Right lobe of liver (tissue), 6 donors: ENCODE data around the gene SLC2A4. TPM values are rescaled to one million over a fixed set of nuclear protein-coding genes. Genes with fewer than 3 reads are reported as not detected.

Source experiments
- ATAC-seq, 4 donors: fragments of 200-7000 bp; cut with Tn5 transposase; one replicate each; pipeline ENCODE4 v1.9.1; 2020; ENCODE audit warnings: mild to moderate bottlenecking in 4 of 4, moderate library complexity in 4 of 4
- DNase-seq, 3 donors: peaks; one replicate each; pipeline ENCODE4 v3.0.0-alpha.2; 2020
- H3K27ac ChIP-seq, 3 donors: fragments of 200-600 bp; one replicate each; pipeline ENCODE4 v1.8.0; 2022
- H3K27me3 ChIP-seq, 2 donors: fragments of 200-600 bp; one replicate each; pipeline ENCODE4 v1.8.0; 2022
- H3K36me3 ChIP-seq, 4 donors: fragments of 200-600 bp; sonication (generic) in 1 of 4; one replicate each; pipeline versions ENCODE4 v1.5.1 to v1.8.0; 2017 to 2022; ENCODE audit warnings: control low read depth in 1 of 4
- H3K4me1 ChIP-seq, 4 donors: fragments of 200-600 bp; sonication (generic) in 1 of 4; one replicate each; pipeline versions ENCODE4 v1.5.1 to v1.8.0; 2017 to 2022; ENCODE audit warnings: control low read depth in 1 of 4
- H3K4me3 ChIP-seq, 3 donors: fragments of 200-600 bp; one replicate each; pipeline ENCODE4 v1.8.0; 2022
- H3K9me3 ChIP-seq, 4 donors: fragments of 200-600 bp; sonication (generic) in 1 of 4; one replicate each; pipeline versions ENCODE4 v1.5.1 to v1.8.0; 2017 to 2022; ENCODE audit warnings: control low read depth in 1 of 4
- CTCF ChIP-seq, 4 donors: fragments of 200-600 bp in 3 of 4; fragments of 450-650 bp in 1 of 4; IDR thresholded peaks; one replicate each; pipeline versions ENCODE4 v1.5.1 to v1.8.0; 2016 to 2022; ENCODE audit warnings: antibody characterized with exemption in 4 of 4, mild to moderate bottlenecking in 2 of 4
- POLR2A ChIP-seq: fragments of 450-650 bp; IDR thresholded peaks from one replicate; pipeline ENCODE4 v1.6.1; 2017; ENCODE audit warnings: antibody characterized with exemption, mild to moderate bottlenecking
- WGBS: methylation state at CpG from one replicate; pipeline ENCODE4 v1.1.6; 2018; ENCODE audit warnings: low coverage, low lambda C conversion rate; ENCODE audit not compliant: insufficient coverage; ENCODE audit errors: missing lambda C conversion rate; 5-methylcytosine and 5-hydroxymethylcytosine counted together
- intact Hi-C, 2 donors: fragments of 100-400 bp; cut with DNase I; formaldehyde crosslinking; loops; one replicate each; pipeline versions ENCODE4 v1.11.2 to v1.14.1; 2022
- total RNA-seq, 6 experiments: library from RNA; depleted of rRNA in 2 of 6; stranded (reverse); fragments of >200 nt in 2 of 6; fragmentation: NEBNext Ultra II Directional in 3 of 6; extraction: Animal tissue kit (Norgen Biotek cat#: 25700) in 3 of 6; gene quantifications; one replicate each; pipeline versions ENCODE4 v1.1.0 to v1.2.4, GENCODE V29; 2016 to 2023
- donor health status: DM: no; HTN: yes; CAD: no.
- donor health status: DM: no; HTN: no; CAD: no.
- donor health status: DM: no; HTN: no; CAD: no.
- donor health status: DM: no; HTN: yes; CAD: no.
- donor health status: DM: no; HTN: yes; CAD: no.

The SLC2A4 gene
- total RNA-seq, 6 experiments from 2014 or later, result 0.66 to 2.1 (median 1.4) TPM

GRCh38 chr17:7327501-7327900 is 46.0 kb downstream of the SLC2A4 start:
- no peaks in the 10 kb centered on the region for H3K27me3 ChIP-seq

GRCh38 chr17:7328009-7328408 is 46.5 kb downstream of the SLC2A4 start:
- Histone ChIP-seq H3K27me3 (no peaks in the 10 kb centered on the region), H3K9me3 (no peaks in the 10 kb centered on the region), H3K4me1 (peaks cover 0 to 14% (median 3%) of the 10 kb centered on the region in 4 donors), H3K27ac (no peak overlapping the region), H3K4me3 (peak overlapping the region in 1 of 3 donors; percentile 100), H3K36me3 (peaks cover 0 to 16% (median 5%) of the 10 kb centered on the region in 4 donors)
- DNase-seq (no peak), ATAC-seq (no peak)
- TF ChIP-seq POLR2A (no peak), CTCF (IDR thresholded peaks at IDR 0.05) (no peak)
- WGBS, result 100% methylated on average over 1 of the region's 1 CpG
- intact Hi-C loops, result no loop called here

More at GRCh38 chr17:7327501-7327900, 46.0 kb downstream of the SLC2A4 start:
- H3K36me3 ChIP-seq, result peaks cover 0 to 21% (median 7%) of the 10 kb centered on the region in 4 donors
- TF ChIP-seq CTCF (IDR thresholded peaks at IDR 0.05) (no peak), POLR2A (no peak)
- H3K4me1 ChIP-seq, result peaks cover 0 to 14% (median 3%) of the 10 kb centered on the region in 4 donors
- no peak for DNase-seq
- ATAC-seq, result no peak
- no peaks in the 10 kb centered on the region for H3K9me3 ChIP-seq
- no peak overlapping the region for H3K4me3 ChIP-seq
- no peak overlapping the region for H3K27ac ChIP-seq
- WGBS, result no CpG with 5 or more reads among the region's 17 CpGs
- intact Hi-C loops, result no loop called here

- TF ChIP-seq CTCF (IDR thresholded peaks at IDR 0.05) (no peak), POLR2A (no peak)
- no peak for DNase-seq
- Histone ChIP-seq H3K27ac (peak within 1 kb of the TSS; percentile 76 to 92 (median 79)), H3K36me3 (peaks cover 0 to 7% (median under 1%) of the 10 kb centered on the region in 4 donors), H3K27me3 (no peaks in the 10 kb centered on the region), H3K4me1 (peaks cover 0 to 14% (median 3%) of the 10 kb centered on the region in 4 donors), H3K9me3 (no peaks in the 10 kb centered on the region), H3K4me3 (peak within 1 kb of the TSS; percentile 98 to 100 (median 99))
- intact Hi-C loops, result no loop called here
- 0% methylated on average over 10 of the region's 50 CpGs for WGBS
- peak in 1 of 4 donors; percentile 25 for ATAC-seq
Measured at GRCh38 chr17:7328840-7329373, 47.4 kb downstream of the SLC2A4 start, which contains the start of gene NEURL4. TSS of gene NEURL4 (minus strand) at chr17:7329335. CDS start at chr17:7329312, 23 bp downstream.

GRCh38 chr17:7329374-7329996 is 48.0 kb downstream of the SLC2A4 start:
- ATAC-seq (peak; percentile 85 to 90 (median 90)), DNase-seq (peak; percentile 96 to 98 (median 98))
- Histone ChIP-seq H3K27ac (peak overlapping the region; percentile 76 to 92 (median 79)), H3K36me3 (peaks cover 0 to 2% (median 0%) of the 10 kb centered on the region in 4 donors), H3K27me3 (no peaks in the 10 kb centered on the region), H3K4me1 (peaks cover 0 to 14% (median 3%) of the 10 kb centered on the region in 4 donors), H3K9me3 (no peaks in the 10 kb centered on the region), H3K4me3 (peak overlapping the region; percentile 98 to 100 (median 99))
- TF ChIP-seq POLR2A, result peak; percentile 47
- no peak for TF ChIP-seq CTCF (IDR thresholded peaks at IDR 0.05)
- WGBS, result 0% methylated on average over 10 of the region's 43 CpGs
- intact Hi-C loops, result no loop called here
